ENCODE measurements around the gene ACER2.
A peak's percentile ranks its signal among the peaks of the same experiment; 100 is the strongest.

The ACER2 gene

GRCh38 chr9:19456996-19457692 lies 48.3 kb downstream of the ACER2 start:
- peak; percentile 80 for DNase-seq

- DNase-seq: no peak
These were observed 48.8 kb downstream of the ACER2 start for GRCh38 chr9:19457693-19458009.

GRCh38 chr9:19460243-19460642 lies 51.4 kb downstream of the ACER2 start:
- DNase-seq: no peak

GRCh38 chr9:19461135-19461534 lies 52.3 kb downstream of the ACER2 start:
- DNase-seq: no peak

- no peak for DNase-seq
These were observed 55.4 kb downstream of the ACER2 start for GRCh38 chr9:19464061-19464763.

- peak; percentile 87 for DNase-seq
These were observed 56.2 kb downstream of the ACER2 start for GRCh38 chr9:19464764-19465585.

GRCh38 chr9:19465586-19466279 lies 56.9 kb downstream of the ACER2 start:
- no peak for DNase-seq

- no peak for DNase-seq
These were observed 57.5 kb downstream of the ACER2 start for GRCh38 chr9:19466280-19466639.

- no peak for DNase-seq
These were observed 60.5 kb downstream of the ACER2 start for GRCh38 chr9:19469271-19469670.

- DNase-seq: no peak
These were observed 61.8 kb downstream of the ACER2 start for GRCh38 chr9:19470567-19470966.

GRCh38 chr9:19470981-19471650 lies 62.3 kb downstream of the ACER2 start:
- DNase-seq: no peak

GRCh38 chr9:19471737-19472648 lies 63.2 kb downstream of the ACER2 start:
- peak; percentile 77 for DNase-seq

- DNase-seq: no peak
These were observed 64.8 kb downstream of the ACER2 start for GRCh38 chr9:19473605-19474004.

GRCh38 chr9:19479874-19480273 lies 71.1 kb downstream of the ACER2 start:
- DNase-seq: no peak

- DNase-seq: no peak
These were observed 71.5 kb downstream of the ACER2 start for GRCh38 chr9:19480345-19480744.

- no peak for DNase-seq
These were observed 72.5 kb downstream of the ACER2 start for GRCh38 chr9:19481121-19481870.

GRCh38 chr9:19481971-19482404 lies 73.2 kb downstream of the ACER2 start:
- no peak for DNase-seq

- no peak for DNase-seq
These were observed 75.9 kb downstream of the ACER2 start for GRCh38 chr9:19484699-19485098.

- no peak for DNase-seq
These were observed 76.4 kb downstream of the ACER2 start for GRCh38 chr9:19485193-19485592.

- no peak for DNase-seq
These were observed 78.0 kb downstream of the ACER2 start for GRCh38 chr9:19486803-19487202.

- no peak for DNase-seq
These were observed 79.9 kb downstream of the ACER2 start for GRCh38 chr9:19488721-19489120.

All from activated effector memory CD4-positive, alpha-beta T cell treated with anti-CD3 and anti-CD28 coated beads, Interleukin-2, amount 50 U/mL, for 16 hours (primary cell).